IPS-NIHi7 (cell line): ENCODE data around the gene IQCK.
"Not testable (repeated sequence)": the region's sequence is repeated elsewhere in the genome, so short reads cannot be mapped to it uniquely, and the experiment has no call there.

Experiments
- DNase-seq: peaks from one replicate; pipeline ENCODE4 v3.0.0; 2012; ENCODE audit warnings: mixed read lengths; ENCODE audit errors: extremely low spot score

IQCK gene

DNA sequence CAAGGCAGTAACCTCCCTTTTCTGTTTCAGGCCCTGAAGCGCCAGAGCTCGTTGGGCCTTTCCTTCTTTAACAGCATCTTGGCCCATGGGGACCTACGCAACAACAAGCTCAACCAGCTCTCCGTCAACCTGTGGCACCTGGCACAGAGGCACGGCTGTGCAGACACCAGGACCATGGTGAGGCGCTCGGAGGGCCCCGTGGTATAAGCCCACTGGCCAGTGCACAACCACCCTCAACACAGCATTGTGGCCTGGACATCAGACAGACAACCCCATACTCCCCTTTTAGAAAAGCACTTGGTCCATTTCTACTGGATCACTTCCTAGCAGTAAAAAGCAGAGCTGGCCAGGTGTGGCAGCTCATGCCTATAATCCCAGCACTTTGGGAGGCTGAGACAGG, 18.6 kb upstream of the IQCK start:
- DNase-seq, result no peak

DNA sequence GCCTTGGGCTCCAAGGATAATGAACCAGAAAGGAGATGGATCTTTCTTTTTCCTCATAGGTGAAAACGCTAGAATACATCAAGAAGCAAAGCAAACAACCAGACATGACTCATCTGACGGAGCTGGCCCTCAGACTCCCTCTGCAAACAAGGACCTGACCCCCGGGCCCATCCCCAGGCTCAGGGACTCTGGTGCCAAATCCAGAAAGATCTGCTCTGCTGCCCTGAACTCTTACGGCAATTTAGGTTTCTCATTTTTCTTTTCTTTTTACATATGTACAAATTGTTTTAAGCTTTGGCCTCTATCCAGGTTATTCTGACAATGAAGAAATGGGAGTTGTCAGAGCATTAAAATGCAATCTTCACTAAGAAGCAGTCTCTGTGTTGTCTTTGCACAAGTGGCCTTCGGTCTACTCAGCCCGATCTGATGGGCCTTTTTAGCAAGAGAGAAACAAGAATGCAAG, 17.7 kb upstream of the IQCK start:
- DNase-seq, result no peak

DNA sequence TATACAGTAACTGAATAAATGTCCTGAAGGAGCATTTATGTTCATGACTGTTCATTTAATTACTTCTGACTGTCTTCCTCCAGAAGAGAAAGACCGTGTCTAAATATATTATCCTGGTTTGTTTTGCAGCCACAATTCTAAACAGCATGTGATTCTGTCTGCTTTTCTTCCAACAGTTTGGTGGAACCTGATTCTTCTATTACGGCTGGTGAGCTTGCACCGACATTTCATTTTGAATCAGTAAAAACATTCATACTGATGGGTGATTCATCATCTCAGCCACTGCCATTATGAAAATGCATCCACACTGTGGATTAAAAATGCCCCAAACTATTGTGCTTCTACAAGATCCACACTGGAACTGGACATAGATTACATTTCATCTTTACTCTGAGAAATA, 17.0 kb upstream of the IQCK start:
- no peak for DNase-seq

DNA sequence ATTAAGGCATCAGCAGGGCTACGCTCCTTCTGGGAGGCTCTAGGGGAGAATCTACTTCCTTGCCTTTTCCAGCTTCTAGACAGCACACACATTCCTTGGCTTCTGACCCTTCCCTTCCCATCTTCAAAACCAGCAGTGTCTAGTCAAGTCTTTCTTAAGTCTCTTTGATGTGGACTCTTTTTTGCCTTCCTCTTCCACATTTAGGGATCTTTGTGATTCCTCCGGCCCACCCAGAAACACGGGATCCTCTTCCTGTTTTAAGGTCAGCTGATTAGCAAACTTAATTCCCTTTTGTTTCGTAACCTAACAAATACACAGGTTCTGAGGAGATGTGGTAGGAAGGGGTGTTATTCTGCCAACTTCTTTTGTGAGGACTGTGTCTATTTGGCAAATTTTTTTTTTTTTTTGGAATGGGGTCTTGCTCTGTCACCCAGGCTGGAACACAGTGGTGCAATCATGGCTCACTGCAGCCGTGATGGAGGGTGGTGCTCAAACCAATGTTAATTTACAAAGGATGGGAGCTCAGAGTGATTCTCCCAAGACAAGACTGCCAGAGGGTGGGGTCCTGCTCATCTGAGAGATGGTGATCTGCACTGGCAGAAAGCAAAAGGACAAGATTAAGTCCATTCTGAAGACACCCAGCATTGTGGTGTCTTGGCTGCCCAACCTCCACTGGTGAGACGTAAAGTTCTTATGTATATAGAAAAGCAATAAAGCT, 14.7 kb upstream of the IQCK start:
- no peak for DNase-seq

DNA sequence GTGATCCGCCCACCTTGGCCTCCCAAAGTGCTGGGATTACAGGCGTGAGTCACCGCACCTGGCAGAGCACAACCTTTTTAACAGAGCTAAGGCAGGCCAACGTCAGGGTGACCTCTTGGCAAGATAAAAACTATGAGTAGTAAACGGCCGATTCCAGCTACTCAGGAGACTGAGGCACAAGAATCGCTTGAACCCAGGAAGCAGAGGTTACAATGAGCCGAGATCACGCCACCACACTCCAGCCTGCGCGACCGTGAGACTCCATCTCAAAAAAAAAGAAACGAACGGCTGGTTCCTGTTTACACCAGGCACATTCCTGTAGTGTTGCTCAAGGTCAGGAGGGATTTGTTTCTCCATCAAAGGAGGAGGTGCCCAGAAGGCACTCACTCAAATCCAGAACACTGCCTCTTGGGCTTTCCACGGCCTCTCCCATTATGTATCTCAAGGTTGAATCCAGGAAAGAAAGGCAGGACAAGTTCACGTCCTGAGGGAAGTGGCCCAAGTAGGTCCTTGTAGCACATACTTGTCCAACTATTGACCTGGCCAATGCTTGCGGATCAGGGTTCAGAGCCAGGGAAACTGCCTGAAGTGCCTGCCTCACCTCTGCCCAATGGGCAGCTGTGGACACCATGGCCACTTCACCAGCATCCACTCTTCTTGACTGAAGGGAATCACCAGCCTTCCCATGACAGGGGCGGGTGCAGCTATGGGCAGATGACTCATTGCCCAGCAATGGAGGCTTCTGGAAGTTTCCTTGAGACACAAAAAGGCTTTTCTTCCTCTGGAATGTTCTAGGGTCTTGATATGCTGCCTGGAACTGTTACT, 13.5 kb upstream of the IQCK start:
- DNase-seq, result no peak

DNA sequence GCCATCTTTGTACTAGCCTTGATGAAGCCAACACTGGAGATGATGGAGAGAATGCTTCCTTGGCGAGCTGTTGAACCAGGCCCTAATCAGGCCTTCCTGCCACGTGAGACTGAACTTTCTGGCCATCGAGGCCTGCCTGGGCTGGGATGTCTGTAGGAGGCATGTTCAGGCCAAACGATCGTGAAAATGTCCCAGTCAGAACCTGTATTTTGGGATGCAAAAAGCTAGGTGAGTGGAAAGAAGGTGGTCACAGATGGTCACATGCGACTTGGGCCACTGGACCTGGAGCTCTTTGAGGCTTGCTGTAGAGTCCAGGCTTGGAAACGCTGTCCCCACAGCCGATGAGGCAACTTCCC, 12.9 kb upstream of the IQCK start:
- no peak for DNase-seq

DNA sequence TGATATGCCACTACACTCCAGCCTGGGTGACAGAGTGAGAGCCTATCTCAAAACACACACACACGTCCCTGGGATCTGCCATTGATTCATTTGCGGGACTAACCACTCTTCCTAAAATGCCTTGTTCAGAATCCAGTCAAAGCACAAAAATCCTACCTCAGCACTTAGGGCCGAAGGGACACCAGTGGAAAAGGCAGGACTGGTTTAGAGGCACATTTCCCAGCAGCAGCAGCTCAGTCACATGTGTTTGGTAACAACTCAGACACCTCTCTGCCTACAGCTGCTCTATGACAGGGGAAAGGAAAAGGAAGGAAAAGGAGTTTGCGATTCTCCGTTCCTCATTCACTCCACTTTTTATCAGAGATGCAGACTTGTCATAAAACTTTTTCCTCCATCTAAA, 12.2 kb upstream of the IQCK start:
- DNase-seq, result no peak

DNA sequence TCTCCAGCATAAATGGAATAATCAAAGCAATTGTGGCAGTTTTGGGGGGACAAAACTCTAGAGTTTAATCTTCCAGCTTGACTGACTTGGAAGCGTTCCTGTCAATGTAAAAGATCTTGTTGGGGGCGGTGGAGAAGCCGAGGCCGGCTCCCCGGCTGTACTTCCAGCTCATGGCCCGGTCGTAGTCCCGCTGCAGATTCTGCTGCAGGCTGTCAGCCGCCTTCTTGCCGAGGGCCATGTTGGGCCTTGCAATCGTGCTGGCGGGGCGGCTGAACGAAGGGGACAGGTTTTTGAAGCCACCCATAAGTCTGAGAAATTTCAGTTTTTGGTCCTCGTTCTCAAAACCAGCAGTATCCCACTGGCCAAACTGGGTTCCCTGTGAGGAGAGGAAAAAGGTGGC, 11.2 kb upstream of the IQCK start:
- no peak for DNase-seq

DNA sequence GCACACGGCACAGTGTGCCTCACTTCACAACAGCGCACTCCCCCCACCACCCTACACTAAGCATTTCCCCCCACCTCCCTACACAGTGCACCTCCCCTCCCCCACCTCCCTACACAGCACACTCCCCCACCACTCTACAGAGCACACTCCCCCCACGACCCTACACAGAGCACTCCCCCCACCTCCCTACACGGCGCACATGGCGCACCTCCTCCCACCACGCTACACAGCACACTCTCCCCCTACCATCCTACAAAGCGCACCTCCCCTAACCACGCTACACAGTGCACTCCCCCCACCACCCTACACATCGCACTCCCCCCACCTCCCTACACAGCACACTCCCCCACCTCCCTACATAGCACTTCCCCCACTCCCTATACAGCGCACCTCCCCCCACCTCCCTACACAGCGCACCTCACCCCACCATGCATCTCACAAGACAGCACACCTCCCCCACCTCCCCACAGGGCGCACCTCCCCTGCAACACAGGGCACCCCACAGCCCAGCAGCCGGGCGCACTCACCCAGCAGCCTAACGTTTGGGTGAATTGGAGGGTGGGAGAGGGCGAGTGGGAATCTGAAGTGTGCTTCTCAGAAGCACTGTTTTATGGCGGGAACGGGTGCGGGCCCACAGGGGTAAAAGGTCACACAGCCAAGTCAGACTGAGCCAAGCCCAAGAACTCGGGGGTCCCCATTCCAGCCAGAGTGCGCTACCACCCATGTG, 10.3 kb upstream of the IQCK start:
- no peak for DNase-seq

DNA sequence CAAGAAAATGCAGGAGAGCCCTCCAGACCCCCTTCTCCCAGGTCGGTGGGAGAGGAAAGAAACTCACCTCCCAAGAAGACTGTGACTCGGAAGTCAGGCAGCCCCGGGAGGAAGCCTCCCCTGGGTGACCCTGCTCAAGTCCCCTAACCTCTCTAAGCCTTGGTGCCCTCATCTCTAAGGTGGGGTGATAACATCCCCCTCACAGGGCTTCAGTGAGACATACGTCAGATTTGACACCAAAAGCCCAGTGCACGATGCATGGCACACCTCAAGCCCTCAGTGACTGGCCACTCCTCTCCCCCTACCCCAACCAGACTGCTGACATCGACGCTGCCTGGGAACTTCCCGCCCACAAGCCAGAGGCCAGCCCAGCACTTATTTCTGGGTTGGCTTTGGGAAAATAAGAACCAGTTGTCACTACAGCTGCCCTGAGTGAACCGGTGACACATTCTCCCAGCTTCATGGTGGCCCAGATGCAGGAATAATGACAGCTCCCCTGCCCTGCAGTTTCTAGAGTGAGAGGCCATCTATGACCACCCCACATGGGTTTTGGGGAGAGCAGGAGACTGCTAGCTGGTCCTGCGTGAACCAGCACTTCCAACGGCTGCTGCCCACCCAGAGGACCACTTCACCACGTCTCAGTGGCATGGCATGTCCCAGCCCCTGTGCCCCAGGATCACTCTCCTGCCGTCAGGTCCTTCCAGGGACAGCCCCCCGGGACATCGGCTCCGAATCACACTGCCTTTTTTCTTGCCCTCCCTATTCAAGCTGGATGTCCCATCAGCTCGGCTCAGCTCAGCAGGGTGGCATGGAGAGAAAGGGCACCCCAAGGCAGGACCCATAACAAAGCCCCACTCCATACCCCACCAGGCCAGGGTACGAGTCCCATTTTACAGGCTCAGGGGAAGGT, 9.5 kb upstream of the IQCK start:
- peak; percentile 37 for DNase-seq

DNA sequence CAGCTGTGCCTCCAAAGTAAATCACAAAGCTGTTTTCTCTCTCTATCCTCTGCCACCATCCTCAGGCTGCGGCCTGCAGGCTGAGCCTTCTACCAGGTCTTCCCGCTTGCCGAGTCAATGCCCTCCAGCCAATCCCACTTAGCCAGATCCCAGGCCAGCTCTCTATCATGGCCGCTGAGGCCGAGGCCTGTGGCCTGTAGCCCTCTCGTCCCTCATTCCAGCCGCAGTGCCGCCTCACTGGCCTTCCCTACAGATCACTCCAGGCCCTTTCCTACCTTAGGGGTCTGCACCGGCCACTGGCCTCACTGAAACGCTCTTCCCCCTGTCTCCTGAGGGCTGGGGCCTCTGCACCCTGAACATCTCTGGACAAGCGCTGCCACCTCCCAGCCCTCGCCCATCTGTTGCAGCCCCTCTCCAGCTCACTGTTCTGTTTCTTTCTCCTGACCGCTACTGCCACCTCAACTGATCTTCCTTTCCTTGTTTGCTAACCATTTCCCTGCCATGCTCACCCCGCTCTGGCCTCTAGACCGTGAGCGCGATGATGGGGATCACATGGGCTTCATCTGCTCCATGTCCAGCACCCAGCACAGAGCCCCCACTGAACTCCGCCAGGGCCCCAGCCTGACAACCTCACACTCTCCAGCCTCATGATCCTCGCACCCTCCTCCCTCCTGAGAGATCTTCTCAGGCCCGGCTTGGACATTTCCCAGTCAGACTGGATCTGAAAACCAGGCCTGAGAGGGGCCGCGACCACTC, 8.5 kb upstream of the IQCK start:
- DNase-seq, result no peak

DNA sequence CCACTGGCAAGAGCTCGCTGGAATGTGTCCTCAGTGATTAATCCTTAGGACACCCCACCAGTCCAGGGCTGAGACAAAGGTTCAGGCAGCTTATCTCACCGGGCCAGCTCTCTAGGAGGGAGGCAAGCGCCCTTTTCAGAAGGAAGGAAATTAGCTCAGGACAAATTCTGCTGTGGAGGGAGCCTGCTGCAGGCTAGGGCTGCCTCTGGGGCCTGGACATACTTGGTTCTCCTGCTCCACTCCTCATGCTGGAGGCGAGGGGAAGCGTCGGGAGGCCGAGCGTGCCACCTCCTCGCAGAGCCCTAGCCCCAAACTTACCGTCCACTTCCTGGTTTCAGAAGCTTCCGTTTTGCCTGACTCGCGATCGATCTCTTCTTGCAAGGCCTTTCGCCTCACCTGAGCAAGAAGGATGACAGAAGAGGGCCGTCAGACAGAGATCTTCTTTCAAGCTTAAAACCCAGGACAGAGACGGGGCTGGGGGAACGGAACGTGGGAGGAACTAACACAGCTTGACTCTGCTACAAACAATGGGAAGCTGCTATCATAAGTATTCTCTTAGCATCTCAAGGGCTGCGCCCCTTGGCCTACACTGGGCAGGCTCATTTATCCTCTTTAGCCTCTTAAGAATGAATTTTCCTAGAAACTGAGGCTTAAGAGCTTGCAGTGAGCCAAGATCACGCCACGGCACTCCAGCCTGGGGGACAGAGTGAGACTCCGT, 7.7 kb upstream of the IQCK start:
- DNase-seq, result peak; percentile 55

DNA sequence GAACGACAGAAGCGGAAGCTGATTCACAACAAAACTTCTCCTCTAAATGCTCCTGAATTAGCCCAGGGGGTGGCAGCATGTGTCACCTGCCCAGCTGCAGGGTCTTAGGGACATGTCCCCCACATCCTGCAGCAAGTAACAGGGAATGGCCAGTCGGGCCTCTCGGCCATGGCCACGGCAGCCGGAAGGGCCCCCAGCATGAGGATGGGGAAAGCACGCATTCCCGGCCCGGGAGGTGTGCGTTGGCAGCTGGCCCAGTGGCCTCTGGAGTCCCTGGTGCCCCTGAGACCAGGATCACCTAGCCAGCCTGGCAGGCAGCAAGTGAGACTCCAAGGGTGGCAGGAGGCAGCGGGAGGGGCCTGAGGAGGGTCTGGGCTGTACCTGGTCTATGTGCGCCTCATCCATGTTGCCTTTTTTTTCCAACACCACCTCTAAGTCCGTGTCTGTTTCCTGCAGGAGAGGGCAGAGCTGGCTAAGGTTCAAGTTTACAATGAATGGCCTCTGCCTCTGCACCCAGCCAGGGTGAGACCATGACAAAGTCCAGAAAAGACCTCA, 7.0 kb upstream of the IQCK start:
- no peak for DNase-seq

DNA sequence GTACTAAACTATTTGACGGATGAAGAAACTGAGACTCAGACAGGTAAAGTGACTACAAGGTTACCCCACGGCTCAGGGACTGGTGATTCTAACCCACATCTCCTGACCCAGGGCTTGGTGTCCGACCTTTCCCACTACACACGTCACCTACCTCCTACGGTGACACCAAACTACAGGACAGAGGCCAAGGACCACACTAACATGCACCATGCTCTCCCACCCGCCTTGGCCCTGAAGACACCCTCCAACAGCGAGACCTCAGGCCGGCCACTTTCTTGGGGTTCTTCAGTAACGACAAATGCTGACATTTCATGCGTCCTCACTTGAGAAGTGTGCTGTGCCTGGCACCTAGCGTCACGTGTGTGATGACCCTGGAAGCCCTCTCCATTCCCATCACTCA, 6.4 kb upstream of the IQCK start:
- DNase-seq, result no peak

DNA sequence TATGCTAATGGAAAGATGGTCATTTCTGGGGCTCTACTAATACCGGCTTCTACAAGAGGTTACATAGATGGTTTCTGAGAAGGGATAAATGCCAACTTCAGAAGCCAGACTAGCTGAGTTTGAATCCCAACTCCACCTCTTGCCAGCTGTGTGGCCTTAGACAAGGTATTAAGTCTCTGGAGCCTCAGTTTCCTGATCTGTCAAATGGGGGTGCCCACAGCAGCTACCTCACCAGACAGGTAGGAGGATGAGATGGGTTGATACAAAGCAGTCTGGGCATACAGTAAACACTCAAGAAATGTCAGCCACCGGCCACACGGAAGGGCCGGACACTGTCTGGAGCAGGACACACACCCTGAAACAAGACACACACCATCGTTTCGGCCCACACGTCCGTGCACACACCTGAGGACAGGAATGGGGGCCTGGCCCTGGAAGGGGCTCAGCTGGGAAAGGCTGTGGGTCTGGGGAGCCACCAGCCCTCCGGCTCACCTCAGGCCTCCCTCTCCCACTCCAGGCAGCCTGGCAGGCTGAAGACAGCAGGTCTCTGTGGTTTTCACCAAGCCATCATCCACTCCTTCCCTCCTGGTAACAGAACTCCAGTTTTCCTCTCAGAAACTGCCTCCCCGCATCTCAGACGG, 5.5 kb upstream of the IQCK start:
- DNase-seq, result no peak

DNA sequence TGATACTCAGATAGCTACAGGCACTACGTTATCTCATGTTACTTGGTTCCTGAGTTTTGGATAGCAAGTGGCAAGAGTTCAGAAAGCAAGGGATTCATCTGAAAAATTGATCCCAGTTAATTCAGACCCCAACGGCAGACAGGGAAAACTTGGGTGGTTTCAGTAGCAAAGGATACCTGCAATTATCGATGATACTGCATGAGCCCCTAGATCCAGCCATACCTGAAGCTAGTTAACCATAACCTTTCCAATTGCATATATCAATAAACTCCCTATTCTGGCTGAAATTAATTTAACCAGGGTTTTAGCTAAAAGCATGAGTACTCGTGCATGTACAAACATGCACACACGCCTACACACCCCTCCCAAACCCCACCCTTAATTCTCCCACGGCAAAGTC, 4.4 kb upstream of the IQCK start:
- no peak for DNase-seq

DNA sequence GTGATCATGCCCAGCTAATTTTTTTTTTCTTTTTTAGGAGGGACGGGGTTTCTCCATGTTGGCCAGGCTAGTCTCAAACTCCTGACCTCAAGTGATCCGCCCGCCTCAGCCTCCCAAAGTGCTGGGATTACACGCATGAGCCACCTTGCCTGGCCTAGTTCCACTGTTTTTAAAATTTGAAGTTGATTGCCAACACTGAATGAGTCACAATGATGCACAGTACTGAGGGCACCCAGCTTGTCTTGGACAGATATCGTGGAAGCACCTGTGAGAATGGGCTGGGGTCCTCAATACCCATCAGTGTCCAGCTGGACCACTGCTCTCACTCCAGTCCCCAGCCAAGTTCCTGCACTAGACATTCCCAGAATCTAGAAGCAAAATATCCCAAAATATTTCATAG, 2.5 kb upstream of the IQCK start:
- DNase-seq, result no peak

DNA sequence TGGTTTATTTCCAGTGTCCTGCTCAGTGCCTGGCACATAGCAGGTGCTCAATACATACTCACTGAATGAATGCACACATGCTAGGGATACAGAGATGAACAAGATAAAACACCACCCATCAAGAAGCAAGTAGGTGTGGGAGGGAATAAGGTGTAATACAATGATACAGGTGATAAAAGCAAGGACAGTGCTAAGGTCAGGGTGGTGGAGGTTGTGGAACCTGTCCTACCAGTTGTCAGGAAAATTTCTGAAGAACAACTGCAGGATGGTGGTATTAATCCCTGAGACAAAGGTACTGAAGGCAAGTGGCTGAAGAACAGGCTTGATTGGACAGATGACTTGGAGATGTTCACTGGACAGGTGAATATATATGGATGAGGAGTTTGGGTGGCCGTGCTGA, 1.9 kb upstream of the IQCK start:
- DNase-seq, result no peak

DNA sequence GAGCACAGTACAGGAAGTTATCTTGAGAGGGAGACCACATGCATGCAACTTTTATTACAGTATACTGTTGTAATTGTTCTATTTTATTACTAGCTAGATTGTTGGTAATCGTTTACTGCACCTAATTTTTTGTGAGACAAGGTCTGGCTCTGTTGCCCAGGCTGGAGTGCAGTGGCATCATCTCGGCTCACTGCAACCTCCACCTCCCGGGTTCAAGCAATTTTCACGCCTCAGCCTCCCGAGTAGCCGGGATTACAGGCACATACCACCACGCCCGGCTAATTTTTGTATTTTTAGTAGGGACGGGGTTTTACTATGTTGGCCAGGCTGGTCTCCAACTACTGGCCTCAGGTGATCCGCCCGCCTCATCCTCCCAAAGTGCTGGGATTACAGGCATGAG, 1.3 kb upstream of the IQCK start:
- not testable (repeated sequence) for DNase-seq

DNA sequence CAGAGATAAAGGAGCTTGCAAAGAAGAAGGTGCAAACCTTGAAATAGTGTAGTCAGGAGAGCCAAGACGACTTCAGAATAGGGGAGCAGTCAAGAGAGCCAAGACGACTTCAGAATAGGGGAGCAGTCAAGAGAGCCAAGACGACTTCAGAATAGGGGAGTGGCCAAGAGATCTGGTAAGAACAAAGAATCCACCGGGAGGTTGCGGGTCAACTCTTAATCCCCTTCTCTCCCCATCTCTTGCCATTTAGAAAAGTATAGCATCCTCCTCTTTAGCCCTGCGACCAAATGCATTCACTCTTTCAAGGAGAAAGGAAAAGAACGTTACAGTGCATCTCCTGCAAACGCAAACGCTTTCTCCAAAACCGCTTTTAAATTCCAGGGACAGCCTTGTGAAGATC, 757 bp upstream of the IQCK start:
- no peak for DNase-seq
